Right lobe of liver (tissue), 6 donors: ENCODE measurements around the gene POFUT2. TPM values are rescaled to one million over a fixed set of nuclear protein-coding genes. Genes with fewer than 3 reads are reported as not detected.

Experiments
- ATAC-seq, 4 donors: fragments of 200-7000 bp; cut with Tn5 transposase; one replicate each; pipeline ENCODE4 v1.9.1; 2020; ENCODE audit warnings: mild to moderate bottlenecking in 4 of 4, moderate library complexity in 4 of 4
- DNase-seq, 3 donors: peaks; one replicate each; pipeline ENCODE4 v3.0.0-alpha.2; 2020
- H3K27ac ChIP-seq, 3 donors: fragments of 200-600 bp; one replicate each; pipeline ENCODE4 v1.8.0; 2022
- H3K27me3 ChIP-seq, 2 donors: fragments of 200-600 bp; one replicate each; pipeline ENCODE4 v1.8.0; 2022
- H3K36me3 ChIP-seq, 4 donors: fragments of 200-600 bp; sonication (generic) in 1 of 4; one replicate each; pipeline versions ENCODE4 v1.5.1 to v1.8.0; 2017 to 2022; ENCODE audit warnings: control low read depth in 1 of 4
- H3K4me1 ChIP-seq, 4 donors: fragments of 200-600 bp; sonication (generic) in 1 of 4; one replicate each; pipeline versions ENCODE4 v1.5.1 to v1.8.0; 2017 to 2022; ENCODE audit warnings: control low read depth in 1 of 4
- H3K4me3 ChIP-seq, 3 donors: fragments of 200-600 bp; one replicate each; pipeline ENCODE4 v1.8.0; 2022
- H3K9me3 ChIP-seq, 4 donors: fragments of 200-600 bp; sonication (generic) in 1 of 4; one replicate each; pipeline versions ENCODE4 v1.5.1 to v1.8.0; 2017 to 2022; ENCODE audit warnings: control low read depth in 1 of 4
- CTCF ChIP-seq, 4 donors: fragments of 200-600 bp in 3 of 4; fragments of 450-650 bp in 1 of 4; IDR thresholded peaks; one replicate each; pipeline versions ENCODE4 v1.5.1 to v1.8.0; 2016 to 2022; ENCODE audit warnings: antibody characterized with exemption in 4 of 4, mild to moderate bottlenecking in 2 of 4
- POLR2A ChIP-seq: fragments of 450-650 bp; IDR thresholded peaks from one replicate; pipeline ENCODE4 v1.6.1; 2017; ENCODE audit warnings: antibody characterized with exemption, mild to moderate bottlenecking
- WGBS: methylation state at CpG from one replicate; pipeline ENCODE4 v1.1.6; 2018; ENCODE audit warnings: low coverage, low lambda C conversion rate; ENCODE audit not compliant: insufficient coverage; ENCODE audit errors: missing lambda C conversion rate; 5-methylcytosine and 5-hydroxymethylcytosine counted together
- intact Hi-C, 2 donors: fragments of 100-400 bp; cut with DNase I; formaldehyde crosslinking; loops; one replicate each; pipeline versions ENCODE4 v1.11.2 to v1.14.1; 2022
- total RNA-seq, 6 experiments: library from RNA; depleted of rRNA in 2 of 6; stranded (reverse); fragments of >200 nt in 2 of 6; fragmentation: NEBNext Ultra II Directional in 3 of 6; extraction: Animal tissue kit (Norgen Biotek cat#: 25700) in 3 of 6; gene quantifications; one replicate each; pipeline versions ENCODE4 v1.1.0 to v1.2.4, GENCODE V29; 2016 to 2023
- donor health status: DM: no; HTN: yes; CAD: no.
- donor health status: DM: no; HTN: no; CAD: no.
- donor health status: DM: no; HTN: no; CAD: no.
- donor health status: DM: no; HTN: yes; CAD: no.
- donor health status: DM: no; HTN: yes; CAD: no.

The POFUT2 gene
- total RNA-seq, 6 experiments from 2014 or later = 10.5 to 22.0 (median 13.7) TPM

- Histone ChIP-seq H3K4me1 (no peaks in the 10 kb centered on the region), H3K4me3 (no peak overlapping the region), H3K36me3 (no peaks in the 10 kb centered on the region), H3K9me3 (no peaks in the 10 kb centered on the region), H3K27ac (no peak overlapping the region), H3K27me3 (no peaks in the 10 kb centered on the region)
- peak in 2 of 4 donors; percentile 45 to 69 for ATAC-seq
- DNase-seq = no peak
- no peak for TF ChIP-seq CTCF (IDR thresholded peaks at IDR 0.05)
- TF ChIP-seq POLR2A = no peak
- WGBS = 74% methylated on average over 21 of the region's 24 CpGs
- intact Hi-C loops = no loop called here
Measured at GRCh38 chr21:45224189-45224938, 63.3 kb downstream of the POFUT2 start.

GRCh38 chr21:45223236-45224185, 64.2 kb downstream of the POFUT2 start:
- no peaks in the 10 kb centered on the region for H3K9me3 ChIP-seq
- TF ChIP-seq POLR2A (no peak), CTCF (IDR thresholded peaks at IDR 0.05) (no peak)
- no peak overlapping the region for H3K4me3 ChIP-seq
- 84% methylated on average over 5 of the region's 36 CpGs for WGBS
- ATAC-seq = no peak
- H3K36me3 ChIP-seq = no peaks in the 10 kb centered on the region
- intact Hi-C loops = no loop called here
- no peak for DNase-seq
- H3K27ac ChIP-seq = no peak overlapping the region
- no peaks in the 10 kb centered on the region for H3K4me1 ChIP-seq
- no peaks in the 10 kb centered on the region for H3K27me3 ChIP-seq

GRCh38 chr21:45222001-45222400, 65.7 kb downstream of the POFUT2 start:
- no peaks in the 10 kb centered on the region for H3K4me1 ChIP-seq
- intact Hi-C loops = no loop called here
- H3K27ac ChIP-seq = no peak overlapping the region
- H3K27me3 ChIP-seq = no peaks in the 10 kb centered on the region
- TF ChIP-seq CTCF (IDR thresholded peaks at IDR 0.05) = no peak
- TF ChIP-seq POLR2A = no peak
- H3K36me3 ChIP-seq = no peaks in the 10 kb centered on the region
- no peaks in the 10 kb centered on the region for H3K9me3 ChIP-seq
- DNase-seq = no peak
- H3K4me3 ChIP-seq = no peak overlapping the region
- WGBS = 92% methylated on average over 10 of the region's 15 CpGs
- ATAC-seq = no peak

- TF ChIP-seq CTCF (IDR thresholded peaks at IDR 0.05) (no peak), POLR2A (no peak)
- Histone ChIP-seq H3K27ac (no peak overlapping the region), H3K27me3 (no peaks in the 10 kb centered on the region), H3K9me3 (peaks cover 0 to 8% (median 0%) of the 10 kb centered on the region in 4 donors), H3K4me1 (no peaks in the 10 kb centered on the region), H3K4me3 (no peak overlapping the region), H3K36me3 (no peaks in the 10 kb centered on the region)
- intact Hi-C loops = no loop called here
- DNase-seq (no peak), ATAC-seq (no peak)
- WGBS = 96% methylated on average over 15 of the region's 29 CpGs
Measured at GRCh38 chr21:45220714-45221490, 66.8 kb downstream of the POFUT2 start.
